Endothelial cell of umbilical vein (primary cell): ENCODE measurements around the gene CNR2. TPM values are rescaled to one million over a fixed set of nuclear protein-coding genes. Genes with fewer than 3 reads are reported as not detected.

Source experiments
- BruUV-seq: library from RNA; stranded (reverse); fragments of 400-500 nt; replicated peaks from 2 replicates; lab custom pipeline; 2021; lab: Mats Ljungman, UMichigan
- CTCF ChIA-PET: fragments of 300-600, 350-600 bp; sonication (Branson Sonifier 250); formaldehyde crosslinking; loops from one replicate; lab custom pipeline; 2021; ENCODE audit warnings: antibody characterized with exemption, inconsistent platforms; lab: Charles Lee
- POLR2A ChIA-PET: fragments of 300-600, 350-600 bp; sonication (Branson Sonifier 250); formaldehyde crosslinking; loops from one replicate; lab custom pipeline; 2021; ENCODE audit warnings: antibody characterized with exemption, inconsistent platforms; lab: Charles Lee
- DNase-seq: peaks from one replicate; pipeline ENCODE4 v3.0.0-alpha.2; 2011; ENCODE audit warnings: low read depth, low spot score
- FAIRE-seq: peaks from 2 replicates; lab custom pipeline; 2011; peaks lifted over from hg19 to GRCh38; lab: Jason Lieb, UNC
- H2AFZ ChIP-seq: 2 replicates; pipeline ENCODE4 v1.6.0; 2012; ENCODE audit warnings: low read depth, low read length, control low read depth, inconsistent platforms
- H3K27ac ChIP-seq: 2 replicates; pipeline ENCODE4 v1.5.1; 2011; ENCODE audit warnings: low read depth, mild to moderate bottlenecking, control low read depth, low read length, moderate library complexity; ENCODE audit not compliant: insufficient read depth
- H3K27me3 ChIP-seq, 2 experiments: 2 replicates each; pipeline versions ENCODE4 v1.6.0 to v1.6.1; 2011; ENCODE audit warnings: low read length in 2 of 2, mixed read lengths in 1 of 2; ENCODE audit not compliant: control insufficient read depth in 2 of 2, insufficient read depth in 2 of 2
- H3K36me3 ChIP-seq, 2 experiments: 2 replicates in 1 of 2; 3 replicates in 1 of 2; pipeline ENCODE4 v1.5.1; 2011; ENCODE audit warnings: low read length in 2 of 2, mild to moderate bottlenecking in 1 of 2, moderate library complexity in 1 of 2; ENCODE audit not compliant: control insufficient read depth in 2 of 2, insufficient read depth in 2 of 2; ENCODE audit errors: extremely low read depth in 1 of 2
- H3K4me1 ChIP-seq: 3 replicates; pipeline ENCODE4 v1.5.1; 2011; ENCODE audit warnings: mild to moderate bottlenecking, low read length; ENCODE audit not compliant: control insufficient read depth, insufficient read depth; ENCODE audit errors: extremely low read depth
- H3K4me2 ChIP-seq: 2 replicates; pipeline ENCODE4 v1.6.1; 2011; ENCODE audit warnings: low read length, control low read depth, mixed read lengths; ENCODE audit not compliant: insufficient read depth
- H3K4me3 ChIP-seq, 3 experiments: fragments of 200-600 bp in 1 of 3; sonication (generic), shearing (Covaris generic) in 1 of 3; replicated peaks in 1 of 3; 2 replicates each; pipeline ENCODE4 v1.5.1; 2011 to 2016; ENCODE audit warnings: control low read depth in 3 of 3, low read length in 3 of 3, mild to moderate bottlenecking in 2 of 3, inconsistent platforms in 1 of 3, low read depth in 1 of 3, moderate library complexity in 1 of 3; ENCODE audit not compliant: insufficient read depth in 1 of 3
- H3K79me2 ChIP-seq: 2 replicates; pipeline ENCODE4 v1.6.0; 2012; ENCODE audit warnings: low read length, inconsistent platforms; ENCODE audit not compliant: control insufficient read depth, insufficient read depth
- H3K9ac ChIP-seq: replicated peaks from 2 replicates; pipeline ENCODE3; 2011; ENCODE audit warnings: low read length, control low read depth; ENCODE audit not compliant: insufficient read depth; ENCODE audit errors: extremely low read depth
- H3K9me1 ChIP-seq: replicated peaks from 3 replicates; pipeline ENCODE4 v1.6.0; 2011; ENCODE audit warnings: mild to moderate bottlenecking, low read length; ENCODE audit not compliant: control insufficient read depth, insufficient read depth; ENCODE audit errors: extremely low read depth
- H3K9me3 ChIP-seq: replicated peaks from 2 replicates; pipeline ENCODE4 v1.5.1; 2012; ENCODE audit warnings: low read length, inconsistent platforms; ENCODE audit not compliant: control insufficient read depth, insufficient read depth
- H4K20me1 ChIP-seq: replicated peaks from 2 replicates; pipeline ENCODE3; 2011; ENCODE audit warnings: mild to moderate bottlenecking, low read length; ENCODE audit not compliant: control insufficient read depth, insufficient read depth; ENCODE audit errors: extremely low read depth
- EZH2 ChIP-seq: IDR thresholded peaks from 2 replicates; pipeline ENCODE4 v1.6.1; 2012; ENCODE audit warnings: borderline replicate concordance, low read depth, mild to moderate bottlenecking, moderate library complexity, low read length, inconsistent platforms; ENCODE audit not compliant: severe bottlenecking
- FOS ChIP-seq: IDR thresholded peaks from 2 replicates; pipeline ENCODE4 v1.6.1; 2011; ENCODE audit warnings: mild to moderate bottlenecking, low read length, moderate library complexity, borderline replicate concordance; ENCODE audit not compliant: insufficient read depth
- GATA2 ChIP-seq: IDR thresholded peaks from 2 replicates; pipeline ENCODE4 v1.7.0; 2011; ENCODE audit warnings: low read depth, mild to moderate bottlenecking, moderate library complexity, mixed read lengths, low read length; ENCODE audit not compliant: insufficient read length, insufficient read depth
- JUN ChIP-seq: IDR thresholded peaks from 2 replicates; pipeline ENCODE4 v1.6.1; 2011; ENCODE audit warnings: borderline replicate concordance, low read depth; ENCODE audit not compliant: insufficient read length, insufficient read depth
- MAX ChIP-seq: IDR thresholded peaks from 2 replicates; pipeline ENCODE4 v1.6.1; 2011; ENCODE audit not compliant: insufficient read depth, insufficient read length
- MYC ChIP-seq: IDR thresholded peaks from one replicate; pipeline ENCODE4 v1.6.1; 2011; ENCODE audit warnings: mild to moderate bottlenecking, low read depth, low read length
- POLR2A ChIP-seq: IDR thresholded peaks from 2 replicates; pipeline ENCODE4 v1.6.1; 2012; ENCODE audit warnings: low read depth, mild to moderate bottlenecking, control low read depth, low read length
- POLR2AphosphoS5 ChIP-seq: IDR thresholded peaks from 2 replicates; pipeline ENCODE4 v1.6.1; 2012; ENCODE audit warnings: low read depth, mild to moderate bottlenecking, control low read depth, low read length, moderate library complexity; ENCODE audit not compliant: insufficient read depth
- dilution Hi-C: fragments of 300-500 bp; cut with MboI; formaldehyde crosslinking; loops from one replicate; pipeline ENCODE4 v1.15.0; 2019; ENCODE audit warnings: low sequenced_read_pairs; ENCODE audit not compliant: extremely low pct_ligation_motif_present
- intact Hi-C: fragments of 100-400 bp; cut with micrococcal nuclease; formaldehyde crosslinking; loops from one replicate; pipeline ENCODE4 v1.10.0; 2022
- polyA plus RNA-seq, 4 experiments: library from polyadenylated mRNA; depleted of rRNA in 3 of 4; stranded (reverse) in 3 of 4; unstranded in 1 of 4; fragments of >200 nt; gene quantifications; 2 replicates each; pipeline versions ENCODE4 v1.2.1 to v1.2.3, GENCODE V29; 2011 to 2012; ENCODE audit warnings: missing spikeins in 1 of 4
- total RNA-seq: library from RNA; stranded (reverse); gene quantifications from 2 replicates; pipeline ENCODE4 v1.2.3, GENCODE V29; 2021
- TF ChIP-seq, protein P1 (sequence below), 2 donors: IDR thresholded peaks; 1 replicate in 1 of 2; 2 replicates in 1 of 2; pipeline ENCODE4 v1.5.1; 2011; ENCODE audit warnings: low read length in 2 of 2, mild to moderate bottlenecking in 2 of 2, moderate library complexity in 2 of 2, control low read depth in 1 of 2, inconsistent platforms in 1 of 2, low read depth in 1 of 2; ENCODE audit not compliant: insufficient read depth in 1 of 2; ENCODE audit errors: extremely low read depth in 1 of 2

The CNR2 gene
- total and polyA plus RNA-seq, 2 donors (not counting 3 experiments of a cell fraction or from before 2014, with no cell fraction given): not detected

GRCh38 chr1:23925279-23925678, 12.1 kb upstream of the CNR2 start:
- Histone ChIP-seq H3K27me3 (peaks cover 1 to 8% of the 10 kb centered on the region in 2 experiments), H3K4me2 (no peak overlapping the region), H3K27ac (no peak overlapping the region), H2AFZ (no peak overlapping the region), H3K79me2 (no peaks in the 10 kb centered on the region), H3K4me1 (no peaks in the 10 kb centered on the region), H3K4me3 (no peak overlapping the region), H3K9ac (no peak overlapping the region), H3K9me1 (no peaks in the 10 kb centered on the region), H3K9me3 (no peaks in the 10 kb centered on the region), H3K36me3 (no peaks in the 10 kb centered on the region), H4K20me1 (no peaks in the 10 kb centered on the region)
- ChIA-PET POLR2A (no interaction called here), CTCF (interaction anchor here (0.6 to 1.0 kb wide), 3 partner anchors 8 to 29 kb away, joined by 3 to 5 read pairs (median 3); no protein-coding TSS in a partner anchor)
- DNase-seq (no peak), FAIRE-seq (no peak)
- dilution Hi-C loops (no loop called here), intact Hi-C loops (no loop called here)
- BruUV-seq: no TSS peak
- TF ChIP-seq POLR2A (no peak), FOS (no peak), JUN (no peak), MYC (no peak), POLR2AphosphoS5 (no peak), MAX (no peak), GATA2 (no peak), EZH2 (no peak)
- TF ChIP-seq, protein P1, sequence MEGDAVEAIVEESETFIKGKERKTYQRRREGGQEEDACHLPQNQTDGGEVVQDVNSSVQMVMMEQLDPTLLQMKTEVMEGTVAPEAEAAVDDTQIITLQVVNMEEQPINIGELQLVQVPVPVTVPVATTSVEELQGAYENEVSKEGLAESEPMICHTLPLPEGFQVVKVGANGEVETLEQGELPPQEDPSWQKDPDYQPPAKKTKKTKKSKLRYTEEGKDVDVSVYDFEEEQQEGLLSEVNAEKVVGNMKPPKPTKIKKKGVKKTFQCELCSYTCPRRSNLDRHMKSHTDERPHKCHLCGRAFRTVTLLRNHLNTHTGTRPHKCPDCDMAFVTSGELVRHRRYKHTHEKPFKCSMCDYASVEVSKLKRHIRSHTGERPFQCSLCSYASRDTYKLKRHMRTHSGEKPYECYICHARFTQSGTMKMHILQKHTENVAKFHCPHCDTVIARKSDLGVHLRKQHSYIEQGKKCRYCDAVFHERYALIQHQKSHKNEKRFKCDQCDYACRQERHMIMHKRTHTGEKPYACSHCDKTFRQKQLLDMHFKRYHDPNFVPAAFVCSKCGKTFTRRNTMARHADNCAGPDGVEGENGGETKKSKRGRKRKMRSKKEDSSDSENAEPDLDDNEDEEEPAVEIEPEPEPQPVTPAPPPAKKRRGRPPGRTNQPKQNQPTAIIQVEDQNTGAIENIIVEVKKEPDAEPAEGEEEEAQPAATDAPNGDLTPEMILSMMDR (IDR thresholded peaks at IDR 0.05; ENCODE audit: extremely low read depth in 1 of 2, insufficient read depth in 1 of 2, low read depth in 1 of 2, low read length in 2 of 2): no peak
